ENCODE data around the gene SIRPA. TPM values are rescaled to one million over a fixed set of nuclear protein-coding genes. Genes with fewer than 3 reads are reported as not detected.

Gene SIRPA
- total and polyA plus RNA-seq, 11 donors = 8.6 to 73.5 (median 28.5) TPM

DNA sequence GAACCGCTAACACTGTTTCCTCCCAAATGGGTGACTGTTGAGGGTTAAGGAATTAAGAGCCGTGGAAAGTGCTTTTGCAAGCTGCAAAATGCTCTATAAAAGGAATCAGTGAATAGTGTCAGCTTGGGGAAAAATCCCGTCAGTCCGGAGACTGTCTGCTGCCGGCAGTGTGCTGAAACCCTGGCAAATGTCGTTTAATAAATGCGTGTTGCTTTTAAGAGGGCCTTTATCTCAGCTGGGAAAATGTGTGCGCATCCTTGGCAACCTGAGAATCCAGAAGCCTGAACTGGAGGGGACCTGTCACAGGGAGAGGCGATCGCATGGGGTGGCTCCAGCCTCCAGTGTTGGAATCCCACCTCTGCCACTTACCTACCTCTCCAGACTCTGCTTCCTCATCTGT, 9.8 kb downstream of the SIRPA start:
- no peak for ATAC-seq
- H3K27me3 ChIP-seq = no peaks in the 10 kb centered on the region
- TF ChIP-seq, protein P1, sequence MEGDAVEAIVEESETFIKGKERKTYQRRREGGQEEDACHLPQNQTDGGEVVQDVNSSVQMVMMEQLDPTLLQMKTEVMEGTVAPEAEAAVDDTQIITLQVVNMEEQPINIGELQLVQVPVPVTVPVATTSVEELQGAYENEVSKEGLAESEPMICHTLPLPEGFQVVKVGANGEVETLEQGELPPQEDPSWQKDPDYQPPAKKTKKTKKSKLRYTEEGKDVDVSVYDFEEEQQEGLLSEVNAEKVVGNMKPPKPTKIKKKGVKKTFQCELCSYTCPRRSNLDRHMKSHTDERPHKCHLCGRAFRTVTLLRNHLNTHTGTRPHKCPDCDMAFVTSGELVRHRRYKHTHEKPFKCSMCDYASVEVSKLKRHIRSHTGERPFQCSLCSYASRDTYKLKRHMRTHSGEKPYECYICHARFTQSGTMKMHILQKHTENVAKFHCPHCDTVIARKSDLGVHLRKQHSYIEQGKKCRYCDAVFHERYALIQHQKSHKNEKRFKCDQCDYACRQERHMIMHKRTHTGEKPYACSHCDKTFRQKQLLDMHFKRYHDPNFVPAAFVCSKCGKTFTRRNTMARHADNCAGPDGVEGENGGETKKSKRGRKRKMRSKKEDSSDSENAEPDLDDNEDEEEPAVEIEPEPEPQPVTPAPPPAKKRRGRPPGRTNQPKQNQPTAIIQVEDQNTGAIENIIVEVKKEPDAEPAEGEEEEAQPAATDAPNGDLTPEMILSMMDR (IDR thresholded peaks at IDR 0.05) = no peak
- no peak for TF ChIP-seq POLR2A (IDR thresholded peaks at IDR 0.05)
- DNase-seq = no peak
- WGBS, 4 donors = 86 to 88% (median 87%) methylated on average over 10 of the region's 10 CpGs
- intact Hi-C loops (cut with DNase I) = loop anchor here in 1 of 10 donors (10.0 kb wide), 1 partner anchor 200 kb away; the partner anchor contains the start of gene STK35
- H3K36me3 ChIP-seq = peaks cover 0 to 48% (median 0%) of the 10 kb centered on the region in 9 donors
- no peaks in the 10 kb centered on the region for H3K9me3 ChIP-seq
- H3K4me3 ChIP-seq = no peak overlapping the region
- no peak overlapping the region for H3K27ac ChIP-seq
- peaks cover 0 to 20% (median 10%) of the 10 kb centered on the region in 12 donors for H3K4me1 ChIP-seq

DNA sequence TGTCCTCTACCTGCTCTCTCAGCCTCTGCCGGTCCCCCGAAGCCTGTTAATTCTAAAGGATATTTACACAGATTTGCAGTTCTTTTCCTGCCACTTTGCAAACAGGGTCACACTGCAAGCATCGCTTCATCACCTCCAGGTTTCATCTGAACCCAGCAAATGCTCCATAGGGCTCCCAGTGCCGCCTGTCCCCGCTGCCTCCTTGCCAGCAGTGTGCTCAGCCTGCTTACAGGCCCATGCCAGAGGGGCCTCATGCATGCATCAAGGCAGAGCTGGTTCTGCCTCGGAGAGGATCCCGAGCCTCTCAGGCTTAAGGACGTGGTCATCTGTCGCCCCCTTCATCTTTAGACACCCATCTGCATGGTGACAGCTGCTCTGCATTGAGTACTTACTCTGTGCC, 10.5 kb downstream of the SIRPA start:
- peak in 1 of 5 donors; percentile 18 for DNase-seq
- H3K27ac ChIP-seq = no peak overlapping the region
- no peak overlapping the region for H3K4me3 ChIP-seq
- peaks cover 0 to 13% (median 6%) of the 10 kb centered on the region in 12 donors for H3K4me1 ChIP-seq
- intact Hi-C loops (cut with DNase I) = loop anchor here in 1 of 10 donors (10.0 kb wide), 1 partner anchor 199 kb away; the partner anchor contains the start of gene STK35
- no peaks in the 10 kb centered on the region for H3K9me3 ChIP-seq
- no peak for ATAC-seq
- no peak for TF ChIP-seq POLR2A (IDR thresholded peaks at IDR 0.05)
- TF ChIP-seq, protein P1 (IDR thresholded peaks at IDR 0.05) = no peak
- H3K36me3 ChIP-seq = peaks cover 0 to 48% (median 0%) of the 10 kb centered on the region in 9 donors
- 81 to 96% (median 88%) methylated on average over 9 of the region's 9 CpGs for WGBS, 4 donors
- no peaks in the 10 kb centered on the region for H3K27me3 ChIP-seq

DNA sequence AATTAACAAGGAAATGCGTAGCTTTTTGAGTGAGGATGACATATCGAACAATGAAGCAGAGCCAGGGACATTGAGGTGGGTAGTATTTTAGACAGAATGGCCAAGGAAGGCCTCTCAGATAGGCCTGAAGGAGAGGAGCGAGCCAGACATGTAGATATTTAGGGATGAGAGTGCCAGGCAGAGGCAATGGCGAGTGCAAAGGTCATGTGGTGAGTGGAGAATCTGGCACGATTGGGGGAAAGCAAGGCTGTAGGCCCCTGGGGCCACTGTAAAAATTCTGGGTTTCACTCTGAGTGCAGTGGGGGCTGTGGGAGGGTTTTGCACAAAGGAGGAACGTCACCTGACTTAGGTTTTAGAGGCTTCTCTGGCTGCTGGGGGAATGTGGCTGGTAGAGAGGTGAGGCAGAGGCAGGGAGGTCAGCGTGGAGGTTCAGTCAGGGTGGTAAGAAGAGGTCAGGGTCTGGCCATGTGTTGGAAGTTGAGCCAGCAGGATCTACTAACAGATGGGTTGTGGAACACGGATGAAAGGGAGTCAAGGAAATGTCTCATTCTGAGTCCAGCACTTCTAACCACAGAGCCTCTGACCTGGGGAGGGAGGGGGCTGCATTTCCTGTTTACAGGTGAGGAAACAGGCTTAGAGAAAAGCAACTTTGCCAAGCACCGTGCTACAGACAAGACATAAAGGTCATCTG, 11.3 kb downstream of the SIRPA start:
- peaks cover 0 to 15% (median 6%) of the 10 kb centered on the region in 12 donors for H3K4me1 ChIP-seq
- TF ChIP-seq, protein P1 (IDR thresholded peaks at IDR 0.05) = no peak
- TF ChIP-seq POLR2A (IDR thresholded peaks at IDR 0.05) = no peak
- H3K9me3 ChIP-seq = no peaks in the 10 kb centered on the region
- H3K27me3 ChIP-seq = no peaks in the 10 kb centered on the region
- H3K36me3 ChIP-seq = peaks cover 0 to 47% (median 0%) of the 10 kb centered on the region in 9 donors
- H3K27ac ChIP-seq = no peak overlapping the region
- H3K4me3 ChIP-seq = no peak overlapping the region
- peak in 1 of 5 donors; percentile 5 for DNase-seq
- WGBS, 4 donors = 77 to 80% (median 79%) methylated on average over 9 of the region's 9 CpGs
- intact Hi-C loops (cut with DNase I) = loop anchor here in 1 of 10 donors (10.0 kb wide), 1 partner anchor 198 kb away; the partner anchor contains the start of gene STK35
- ATAC-seq = no peak

DNA sequence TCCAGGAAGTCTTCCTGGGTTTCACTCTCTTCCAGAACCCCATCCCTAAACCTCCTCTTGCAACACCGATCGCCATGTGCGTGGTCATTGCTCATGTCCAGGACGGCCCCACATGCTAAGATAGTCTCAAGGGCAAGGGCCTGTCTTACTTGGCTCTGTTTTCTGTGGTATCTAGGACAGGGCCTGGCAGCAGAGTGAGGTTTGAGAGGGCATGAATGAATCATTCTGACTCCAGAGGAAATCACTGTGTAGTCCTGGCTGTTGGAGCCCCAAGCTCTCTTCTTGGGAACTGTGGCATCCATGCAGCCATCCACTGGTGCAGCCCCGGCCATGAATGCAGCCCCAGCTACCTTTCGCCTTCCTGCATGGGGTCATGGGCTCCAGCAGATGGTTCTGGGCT, 12.4 kb downstream of the SIRPA start:
- H3K36me3 ChIP-seq = peaks cover 0 to 47% (median 0%) of the 10 kb centered on the region in 9 donors
- 52 to 89% (median 66%) methylated on average over 4 to 6 of the region's 6 CpGs for WGBS, 4 donors
- no peaks in the 10 kb centered on the region for H3K9me3 ChIP-seq
- H3K27ac ChIP-seq = peak overlapping the region in 1 of 12 donors; percentile 19
- ATAC-seq = peak; percentile 50 to 85 (median 74)
- no peak overlapping the region for H3K4me3 ChIP-seq
- peak in 2 of 5 donors; percentile 52 to 62 for DNase-seq
- peaks cover 0 to 24% (median 8%) of the 10 kb centered on the region in 12 donors for H3K4me1 ChIP-seq
- H3K27me3 ChIP-seq = no peaks in the 10 kb centered on the region
- intact Hi-C loops (cut with DNase I) = loop anchor here in 1 of 10 donors (10.0 kb wide), 1 partner anchor 197 kb away; the partner anchor contains the start of gene STK35
- TF ChIP-seq, protein P1 (IDR thresholded peaks at IDR 0.05) = no peak
- no peak for TF ChIP-seq POLR2A (IDR thresholded peaks at IDR 0.05)
